GM19240 (cell line): ENCODE measurements around the gene DQX1.
"Not testable (repeated sequence)": the region's sequence is repeated elsewhere in the genome, so short reads cannot be mapped to it uniquely, and the experiment has no call there.

Experiments
- DNase-seq: peaks from one replicate; pipeline ENCODE4 v3.0.0; 2011; ENCODE audit warnings: low spot score; ENCODE audit not compliant: insufficient read length

The DQX1 gene

DNA sequence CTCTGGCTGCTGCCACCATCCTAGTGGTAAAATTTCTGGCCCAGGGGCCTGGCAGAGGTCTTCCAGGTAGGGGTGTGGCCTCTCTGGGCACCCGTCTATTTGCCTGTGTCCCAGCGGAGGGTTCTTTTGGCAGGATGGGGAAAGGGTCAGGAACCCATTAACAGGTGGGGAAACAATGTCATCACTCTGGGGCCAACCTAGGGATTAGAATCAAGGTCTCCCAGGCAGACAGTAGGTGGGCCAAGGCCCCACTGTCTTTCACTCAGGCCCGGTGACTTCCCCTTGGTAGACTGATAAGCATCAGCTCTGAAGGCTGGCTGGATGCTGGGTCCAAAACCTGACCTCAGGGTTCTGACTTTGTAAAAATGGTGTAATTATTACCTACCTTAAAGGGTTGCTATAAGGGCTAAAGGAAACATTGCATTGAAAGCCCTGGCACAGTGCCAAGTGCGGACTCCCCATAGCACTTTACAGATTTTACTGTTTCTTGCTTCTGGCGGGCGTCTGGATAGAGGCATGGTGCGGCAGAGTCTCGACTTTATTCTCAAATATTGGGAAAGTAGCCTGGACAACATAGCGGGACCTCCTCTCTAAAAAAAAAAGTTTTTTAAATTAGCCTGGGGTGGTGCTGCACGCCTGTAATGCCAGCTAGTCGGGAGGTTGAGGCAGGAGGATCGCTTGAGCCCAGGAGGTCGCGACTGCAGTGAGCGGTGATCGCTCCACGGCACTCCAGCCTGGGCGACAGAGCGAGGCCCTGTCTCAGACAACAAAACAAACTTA, 28.8 kb downstream of the DQX1 start:
- no peak for DNase-seq

- DNase-seq: no peak
These were observed 30.6 kb downstream of the DQX1 start for GRCh38 chr2:74495440-74495839.

DNA sequence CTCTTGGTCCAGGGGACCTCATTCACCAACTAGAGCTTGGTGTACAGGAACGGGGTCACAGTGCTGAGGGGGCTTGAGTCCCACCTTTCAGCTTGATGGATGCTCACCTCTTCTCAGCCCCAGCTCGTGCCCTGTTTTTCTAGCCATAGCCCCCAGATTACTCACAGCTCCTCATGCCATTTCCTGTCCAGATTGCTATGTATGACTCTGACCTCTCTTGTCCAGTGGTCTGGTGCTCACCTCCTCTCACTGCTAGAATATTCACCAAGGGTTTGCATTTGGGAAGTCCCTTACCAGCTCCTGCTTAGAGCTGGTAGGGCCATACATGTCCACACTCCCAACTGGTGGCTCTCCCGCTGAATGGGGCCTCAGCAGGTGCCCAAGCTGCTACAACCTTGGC, 32.5 kb downstream of the DQX1 start:
- DNase-seq: no peak

DNA sequence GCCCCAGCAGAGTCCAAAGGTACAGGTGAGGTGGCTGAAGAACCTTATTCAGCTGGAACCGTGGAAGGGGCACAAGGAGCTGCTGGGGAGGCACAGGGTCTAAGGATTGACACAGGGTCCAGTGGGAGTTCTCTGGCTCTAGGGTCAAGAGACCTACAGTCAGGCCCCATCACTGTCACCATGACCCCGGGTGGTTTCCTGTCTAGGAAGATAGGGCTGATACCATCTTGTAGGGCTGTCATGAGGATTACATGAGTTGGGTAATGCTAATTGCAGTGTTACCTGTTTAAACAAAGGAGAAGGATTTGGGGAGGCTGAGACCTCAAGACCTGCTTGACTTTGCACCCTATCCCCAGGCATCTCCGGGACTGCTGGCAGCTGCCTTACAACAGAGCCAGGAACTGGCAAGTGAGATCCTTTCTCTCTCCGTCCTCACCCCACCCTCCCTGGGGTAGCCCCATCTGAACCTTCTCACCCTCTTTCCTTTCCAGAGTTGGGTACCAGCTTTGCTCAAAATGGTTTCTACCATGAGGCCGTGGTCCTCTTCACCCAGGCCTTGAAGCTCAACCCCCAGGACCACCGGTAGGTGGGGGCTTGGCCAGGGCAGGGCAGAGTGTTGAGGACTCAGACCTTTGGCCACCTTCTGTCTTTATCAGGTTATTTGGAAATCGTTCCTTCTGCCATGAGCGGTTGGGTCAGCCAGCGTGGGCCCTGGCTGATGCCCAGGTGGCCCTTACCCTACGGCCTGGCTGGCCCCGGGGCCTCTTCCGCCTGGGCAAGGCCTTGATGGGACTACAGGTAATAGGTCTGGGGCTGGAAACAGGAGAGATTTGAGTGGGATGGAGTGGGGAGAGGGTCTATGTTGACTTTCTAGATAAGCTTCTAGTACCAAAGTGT, 34.1 kb downstream of the DQX1 start:
- DNase-seq: no peak

DNA sequence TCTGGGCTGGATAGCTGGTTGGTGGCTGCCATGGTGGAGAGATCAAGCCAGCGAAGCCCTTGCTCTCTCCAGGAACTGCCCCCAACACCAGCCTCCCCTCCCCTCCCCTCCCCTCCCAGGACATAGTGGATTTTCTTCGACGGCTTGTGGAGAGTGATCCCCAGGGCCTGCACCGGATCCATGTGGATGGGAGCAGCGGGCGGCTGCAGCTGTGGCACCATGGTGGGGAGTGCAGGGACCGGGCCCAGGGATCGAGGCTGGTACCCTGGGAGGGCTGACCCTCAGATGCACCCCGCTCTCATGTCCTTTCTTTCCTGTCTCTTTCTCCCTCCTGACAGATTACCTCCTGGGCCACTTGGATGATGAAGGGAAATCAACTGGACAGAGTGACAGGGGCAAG, 36.1 kb downstream of the DQX1 start:
- DNase-seq: no peak

- no peak for DNase-seq
These were observed 37.2 kb downstream of the DQX1 start for GRCh38 chr2:74488643-74489481.

GRCh38 chr2:74486141-74486540, 39.9 kb downstream of the DQX1 start:
- DNase-seq: no peak

GRCh38 chr2:74483675-74484164, 42.3 kb downstream of the DQX1 start:
- not testable (repeated sequence) for DNase-seq

DNA sequence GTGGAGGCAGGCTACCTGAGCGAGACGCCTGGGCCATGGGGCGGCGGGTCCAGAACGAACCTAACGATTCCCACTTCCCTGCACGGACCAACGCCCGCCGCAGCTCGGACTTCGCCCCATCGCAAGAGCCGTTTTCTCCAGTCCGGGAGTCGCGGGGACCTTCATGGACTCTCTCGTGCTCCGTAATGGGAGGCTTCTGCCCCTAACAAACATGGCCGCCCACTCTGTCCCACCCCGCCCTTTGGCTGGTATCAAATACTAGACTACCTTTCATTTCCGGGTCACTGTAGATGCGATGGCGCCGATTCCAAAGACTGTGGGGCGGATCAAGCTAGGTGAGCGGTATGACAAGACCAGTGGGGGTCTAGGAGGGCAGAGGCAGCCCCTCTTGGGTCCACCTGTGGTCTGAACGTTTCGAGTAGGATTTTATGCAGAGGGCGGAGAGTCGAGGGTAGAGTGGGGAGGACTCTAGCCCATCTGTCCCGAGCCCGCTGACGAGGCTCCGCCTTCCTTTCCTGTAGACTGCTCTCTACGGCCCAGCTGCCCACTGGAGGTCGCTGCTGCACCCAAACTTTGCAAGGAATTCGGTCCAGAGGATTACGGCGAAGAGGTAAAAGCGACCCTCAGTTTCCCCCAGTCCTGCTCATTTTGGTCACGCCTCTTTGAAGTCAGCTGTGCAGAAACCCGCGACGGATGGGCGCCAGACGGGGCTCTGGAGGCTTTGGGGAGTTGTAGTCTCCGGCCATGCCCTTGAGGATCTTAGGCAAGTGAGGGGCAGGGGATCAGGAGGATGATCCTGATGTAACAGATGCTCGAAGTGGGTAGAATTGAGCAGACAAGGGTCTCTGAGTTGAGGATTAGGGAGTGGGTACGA, 43.0 kb downstream of the DQX1 start, which contains the start of the genes CCDC142 and TTC31:
TSS of gene CCDC142 (minus strand) at position 198 of the 874 bp plus-strand sequence. CDS start at position 37, 161 bp downstream.
TSS of gene TTC31 (plus strand) at position 281 of the 874 bp plus-strand sequence. CDS start at position 296, 15 bp downstream.
- DNase-seq: peak; percentile 89

DNA sequence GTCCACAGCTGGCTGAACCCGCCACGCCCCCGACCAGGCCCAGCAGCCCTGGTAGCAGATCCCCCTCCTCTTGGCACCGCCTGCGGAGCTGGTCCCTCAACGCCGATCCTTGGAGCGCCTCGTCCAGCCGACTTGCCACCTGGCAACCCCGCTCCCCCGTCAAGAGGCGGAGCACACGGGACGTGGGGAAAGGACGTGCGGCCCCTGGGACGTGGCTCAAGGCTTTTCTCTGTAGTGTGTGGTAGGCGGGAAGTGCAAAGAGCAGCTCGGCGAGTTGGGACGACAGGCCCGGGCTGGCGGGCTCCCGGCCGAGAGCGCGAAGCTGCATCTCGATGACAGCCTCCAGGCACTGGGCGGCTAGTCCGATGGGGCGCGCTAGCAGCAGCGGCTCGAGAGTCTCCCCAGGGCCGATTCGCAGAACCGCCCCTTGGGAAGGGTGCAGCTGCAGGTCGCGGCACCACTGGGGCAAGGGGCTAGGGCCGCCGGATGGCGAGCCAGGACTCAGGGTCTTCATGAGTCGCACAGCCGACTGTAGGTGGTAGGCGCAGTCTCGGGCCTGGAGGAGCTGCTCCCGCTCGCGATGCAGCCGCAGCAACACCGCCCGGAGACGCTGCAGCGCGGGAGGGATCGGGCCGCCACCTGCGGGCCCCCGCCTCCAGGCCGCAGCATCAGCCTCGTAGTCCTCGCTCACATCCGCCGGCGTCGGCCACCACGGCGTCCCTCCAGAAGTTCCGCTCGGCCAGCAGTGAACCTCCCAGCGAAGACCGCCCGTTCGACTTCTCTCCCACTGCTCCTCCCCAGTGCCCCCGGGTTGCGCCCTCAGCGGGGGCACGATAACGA, 43.9 kb downstream of the DQX1 start:
- no peak for DNase-seq

DNA sequence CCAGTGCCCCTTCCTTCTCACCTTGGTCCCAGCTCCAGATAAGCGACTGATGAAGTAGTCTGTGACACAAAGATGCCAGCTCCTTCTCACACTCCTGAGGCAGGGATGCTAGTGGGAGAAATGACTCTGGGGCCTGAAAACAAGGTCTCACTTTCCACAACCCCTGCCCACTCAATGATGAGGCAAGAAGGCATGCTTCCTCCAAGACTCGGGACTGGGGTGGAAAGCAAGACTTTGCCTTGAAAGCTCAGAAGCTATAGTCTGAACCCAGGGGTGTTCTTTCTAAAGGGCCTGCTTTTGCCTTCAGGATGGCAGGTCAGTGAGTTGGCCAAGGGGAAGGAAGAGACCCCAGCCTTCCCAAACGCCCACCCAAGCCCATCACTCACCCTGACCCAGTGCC, 44.6 kb downstream of the DQX1 start:
- DNase-seq: no peak

GRCh38 chr2:74474899-74475298, 51.1 kb downstream of the DQX1 start:
- DNase-seq: no peak

DNA sequence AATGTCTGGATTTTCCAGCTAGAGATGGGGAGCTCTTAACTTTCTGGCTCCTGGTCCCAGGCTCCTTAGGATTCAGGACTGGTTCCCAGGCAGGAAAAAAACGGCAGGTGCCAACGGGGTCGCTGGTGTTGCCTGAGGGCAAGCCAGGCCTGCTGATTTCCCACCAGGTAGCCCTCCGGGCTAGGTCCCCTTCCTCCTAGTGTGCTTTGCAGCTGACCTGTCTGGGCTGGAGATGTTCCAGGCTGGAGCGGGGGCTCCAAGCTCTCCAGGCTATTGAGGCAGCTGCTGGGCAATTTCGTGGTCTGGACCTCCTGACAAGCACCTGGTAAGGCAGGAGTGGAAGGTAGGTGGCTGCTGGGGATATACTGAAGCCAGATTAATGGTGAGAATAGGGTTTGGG, 51.5 kb downstream of the DQX1 start:
- DNase-seq: no peak

DNA sequence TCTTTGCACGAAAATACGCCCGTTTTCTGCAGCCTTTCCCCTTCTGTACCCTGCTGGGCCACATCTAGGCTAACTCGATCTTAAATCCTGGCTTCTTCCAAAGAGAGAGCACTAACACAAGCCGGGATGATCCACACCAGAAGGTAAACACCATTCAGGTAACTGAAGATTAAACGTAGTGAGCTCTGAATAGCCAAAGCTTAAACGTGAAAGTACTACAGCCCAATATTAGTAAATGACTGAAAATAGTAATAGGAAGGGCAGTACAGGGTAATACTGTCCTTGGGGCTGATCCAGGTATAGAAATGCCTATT, 53.1 kb downstream of the DQX1 start:
- DNase-seq: no peak

- DNase-seq: peak; percentile 57
These were observed 53.7 kb downstream of the DQX1 start, which contains the start of gene MRPL53 for GRCh38 chr2:74472086-74472944. MRPL53 (minus strand) TSS chr2:74472680; CDS start chr2:74472660, 20 bp downstream.

- no peak for DNase-seq
These were observed 54.5 kb downstream of the DQX1 start for GRCh38 chr2:74471332-74472065.

GRCh38 chr2:74470742-74471141, 55.3 kb downstream of the DQX1 start:
- DNase-seq: not testable (repeated sequence)
